Activated CD8-positive, alpha-beta memory T cell treated with anti-CD3 and anti-CD28 coated beads, Interleukin-2, amount 50 U/mL, for 24 hours (primary cell): ENCODE data around the gene PLA2G12B.

Source experiments
- DNase-seq: peaks from one replicate; pipeline ENCODE4 v3.0.0-alpha.2; 2020; ENCODE audit errors: extremely low read depth

PLA2G12B gene

DNA sequence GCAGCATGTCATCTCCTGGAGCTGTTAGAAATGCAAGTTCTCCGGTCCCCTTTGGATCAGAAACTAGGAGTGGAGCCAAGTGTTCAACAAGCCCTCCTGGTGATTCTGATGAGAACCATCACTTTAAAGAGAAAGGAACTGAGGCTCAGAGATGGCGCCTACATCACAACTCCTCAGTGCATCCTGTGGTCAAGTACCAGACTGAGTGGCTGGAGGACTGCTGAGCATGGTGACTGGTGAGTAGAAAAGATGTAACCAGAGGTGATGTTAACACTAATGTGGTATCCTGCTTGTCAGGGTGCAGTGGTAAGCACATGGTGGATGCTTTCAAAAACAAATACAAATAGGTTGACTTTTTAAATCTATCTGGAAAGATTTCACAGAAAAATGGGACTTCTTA, 64.5 kb downstream of the PLA2G12B start:
- no peak for DNase-seq

GRCh38 chr10:72889391-72889831, 65.2 kb downstream of the PLA2G12B start:
- no peak for DNase-seq

- DNase-seq: no peak
Measured at GRCh38 chr10:72888151-72888638, 66.4 kb downstream of the PLA2G12B start.

DNA sequence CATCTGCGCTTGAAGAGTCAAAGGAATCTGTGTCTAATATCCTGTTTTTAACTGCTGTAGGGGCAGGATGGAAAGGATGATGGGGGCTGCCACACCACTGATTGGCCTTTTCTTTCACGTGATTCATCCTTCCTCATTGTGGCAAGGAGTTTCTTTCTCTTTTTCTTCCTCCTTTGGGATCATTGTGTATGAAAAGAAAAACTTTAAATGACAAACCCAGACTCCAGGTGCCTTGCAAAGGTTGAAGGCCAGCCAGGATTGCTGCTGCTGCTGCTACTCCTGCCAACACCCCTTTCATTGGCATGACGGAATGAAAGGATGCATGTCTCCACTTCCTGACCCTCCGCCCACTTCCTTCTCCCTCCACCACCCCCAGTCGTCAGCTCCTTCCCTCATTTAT, 67.6 kb downstream of the PLA2G12B start:
- no peak for DNase-seq

DNA sequence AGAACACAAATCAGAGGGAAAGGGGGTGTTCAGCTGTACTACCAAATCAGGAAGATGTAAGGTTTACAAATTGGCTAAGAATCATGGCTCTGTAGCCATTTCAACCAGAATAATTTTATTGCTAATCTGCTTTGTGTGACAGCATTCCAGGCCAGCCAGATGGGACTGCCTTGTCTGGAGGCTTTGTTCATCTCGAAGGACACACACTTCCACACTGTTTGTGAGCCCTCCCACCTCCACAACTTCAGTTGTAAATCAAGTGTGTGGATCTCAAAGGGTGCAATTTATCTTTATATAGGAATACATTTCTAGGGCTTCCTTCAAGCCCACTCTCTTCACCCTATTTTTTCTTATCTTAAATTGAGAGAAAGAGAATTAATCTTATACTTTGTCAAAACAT, 68.0 kb downstream of the PLA2G12B start:
- DNase-seq: no peak

- no peak for DNase-seq
Measured at GRCh38 chr10:72885953-72886352, 68.7 kb downstream of the PLA2G12B start.
